ENCODE data around the gene SLC22A1.

Gene SLC22A1

DNA sequence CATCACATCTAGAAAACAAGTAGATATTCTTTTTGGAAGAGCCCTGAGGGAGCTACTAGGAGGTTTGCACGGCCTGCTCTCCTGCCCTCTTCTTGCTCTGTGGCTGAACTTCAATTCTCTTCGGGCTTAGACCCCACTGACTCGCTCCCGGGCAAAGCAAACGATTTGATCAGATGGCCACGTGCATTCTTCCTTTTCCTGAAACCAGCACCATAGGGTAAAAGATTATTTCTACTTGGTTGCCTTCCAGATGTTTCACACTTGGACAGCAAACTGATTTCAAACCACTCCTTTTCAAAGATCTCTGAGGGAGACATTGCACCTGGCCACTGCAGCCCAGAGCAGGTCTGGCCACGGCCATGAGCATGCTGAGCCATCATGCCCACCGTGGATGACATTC lies at the start of gene SLC22A1:
Gene SLC22A1 (plus strand): TSS at position 258 of the 400 bp plus-strand sequence. CDS start 121 bp downstream, at position 379.
- no peak for DNase-seq (ENCODE audit: low spot score)
- in situ Hi-C loops (cut with MboI; ENCODE audit: low sequenced_read_pairs, unreplicated experiment): no loop called here
- TF ChIP-seq, protein P1, sequence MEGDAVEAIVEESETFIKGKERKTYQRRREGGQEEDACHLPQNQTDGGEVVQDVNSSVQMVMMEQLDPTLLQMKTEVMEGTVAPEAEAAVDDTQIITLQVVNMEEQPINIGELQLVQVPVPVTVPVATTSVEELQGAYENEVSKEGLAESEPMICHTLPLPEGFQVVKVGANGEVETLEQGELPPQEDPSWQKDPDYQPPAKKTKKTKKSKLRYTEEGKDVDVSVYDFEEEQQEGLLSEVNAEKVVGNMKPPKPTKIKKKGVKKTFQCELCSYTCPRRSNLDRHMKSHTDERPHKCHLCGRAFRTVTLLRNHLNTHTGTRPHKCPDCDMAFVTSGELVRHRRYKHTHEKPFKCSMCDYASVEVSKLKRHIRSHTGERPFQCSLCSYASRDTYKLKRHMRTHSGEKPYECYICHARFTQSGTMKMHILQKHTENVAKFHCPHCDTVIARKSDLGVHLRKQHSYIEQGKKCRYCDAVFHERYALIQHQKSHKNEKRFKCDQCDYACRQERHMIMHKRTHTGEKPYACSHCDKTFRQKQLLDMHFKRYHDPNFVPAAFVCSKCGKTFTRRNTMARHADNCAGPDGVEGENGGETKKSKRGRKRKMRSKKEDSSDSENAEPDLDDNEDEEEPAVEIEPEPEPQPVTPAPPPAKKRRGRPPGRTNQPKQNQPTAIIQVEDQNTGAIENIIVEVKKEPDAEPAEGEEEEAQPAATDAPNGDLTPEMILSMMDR (IDR thresholded peaks at IDR 0.05; ENCODE audit: borderline replicate concordance, control extremely low read depth, extremely low read depth, insufficient read depth, missing control alignments): no peak

DNA sequence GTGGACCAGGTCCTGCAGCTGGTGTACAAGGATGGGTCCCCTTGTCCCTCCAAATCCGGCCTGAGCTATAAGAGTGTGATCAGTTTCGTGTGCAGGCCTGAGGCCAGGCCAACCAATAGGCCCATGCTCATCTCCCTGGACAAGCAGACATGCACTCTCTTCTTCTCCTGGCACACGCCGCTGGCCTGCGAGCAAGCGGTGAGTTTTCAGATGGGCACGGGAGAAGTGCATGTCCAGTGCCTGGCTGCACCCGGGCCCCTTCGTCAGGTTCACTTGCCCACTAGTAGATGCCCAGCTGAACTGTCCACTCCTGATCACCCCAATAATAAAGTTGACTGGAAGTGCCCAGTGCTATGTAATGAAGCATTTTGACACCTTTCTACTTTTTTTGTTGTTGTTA lies 48.3 kb upstream of the SLC22A1 start:
- in situ Hi-C loops (cut with MboI; ENCODE audit: low sequenced_read_pairs, unreplicated experiment): no loop called here
- no peak for DNase-seq (ENCODE audit: low spot score)
- TF ChIP-seq, protein P1 (IDR thresholded peaks at IDR 0.05; ENCODE audit: borderline replicate concordance, control extremely low read depth, extremely low read depth, insufficient read depth, missing control alignments): no peak

DNA sequence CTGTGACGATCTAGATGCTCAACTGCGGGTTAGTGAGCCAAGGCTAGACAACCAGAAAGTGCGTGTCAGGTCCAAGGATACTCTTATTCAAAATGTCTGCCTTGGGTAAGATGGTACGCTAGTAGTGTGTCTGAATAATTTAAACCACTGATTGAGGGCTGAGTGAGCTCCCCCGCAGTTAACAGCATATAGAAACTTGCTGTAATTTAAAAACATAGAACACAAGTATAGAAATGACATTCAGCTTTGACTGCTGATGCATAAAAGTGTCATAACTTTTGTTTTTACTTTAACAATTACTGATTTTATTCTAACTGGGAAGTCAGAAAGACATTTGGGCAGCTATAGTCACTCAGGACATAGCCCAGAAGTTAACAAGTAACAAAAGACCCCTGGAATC lies 45.6 kb upstream of the SLC22A1 start:
- DNase-seq (ENCODE audit: low spot score): peak; percentile 43
- in situ Hi-C loops (cut with MboI; ENCODE audit: low sequenced_read_pairs, unreplicated experiment): no loop called here
- TF ChIP-seq, protein P1 (IDR thresholded peaks at IDR 0.05; ENCODE audit: borderline replicate concordance, control extremely low read depth, extremely low read depth, insufficient read depth, missing control alignments): no peak

DNA sequence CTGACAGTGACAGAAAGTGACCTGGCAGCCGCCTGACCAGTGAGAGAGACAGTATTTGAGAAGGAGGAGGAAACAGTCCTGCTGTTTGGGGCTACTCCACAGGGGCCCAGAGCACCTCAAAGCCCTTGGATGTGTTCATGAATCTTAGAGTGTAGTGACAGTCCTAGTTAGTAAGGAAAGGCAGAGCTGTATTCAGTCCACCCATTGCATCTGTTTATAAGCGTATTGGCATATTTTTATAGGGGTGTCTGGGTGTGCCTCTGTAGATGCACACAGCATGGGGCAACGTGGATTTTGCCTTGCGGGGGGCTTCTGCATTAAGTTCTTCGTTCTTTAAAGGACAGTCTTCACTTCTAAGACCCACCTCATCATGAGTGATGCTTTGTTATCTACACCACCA lies 44.6 kb upstream of the SLC22A1 start:
- no peak for DNase-seq (ENCODE audit: low spot score)
- in situ Hi-C loops (cut with MboI; ENCODE audit: low sequenced_read_pairs, unreplicated experiment): no loop called here
- TF ChIP-seq, protein P1 (IDR thresholded peaks at IDR 0.05; ENCODE audit: borderline replicate concordance, control extremely low read depth, extremely low read depth, insufficient read depth, missing control alignments): no peak

DNA sequence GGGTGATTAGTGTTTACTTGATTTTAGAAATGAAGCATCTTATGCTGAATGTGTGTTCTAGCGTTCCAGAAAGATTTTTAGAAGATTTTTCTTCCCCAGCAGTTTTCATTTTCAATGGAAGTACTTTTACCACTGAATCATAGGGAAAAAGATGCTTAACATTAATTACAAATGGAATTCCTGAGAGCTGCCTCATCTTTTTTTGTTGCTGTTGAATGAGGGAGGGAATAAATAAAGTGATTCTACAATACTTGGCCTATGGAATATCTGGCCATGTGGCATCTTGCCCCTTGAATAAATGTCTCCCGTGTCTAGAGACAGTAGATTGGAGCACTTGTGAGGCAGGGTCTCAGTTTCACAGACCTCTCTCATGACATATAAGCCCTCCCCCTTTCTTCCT lies 44.1 kb upstream of the SLC22A1 start:
- in situ Hi-C loops (cut with MboI; ENCODE audit: low sequenced_read_pairs, unreplicated experiment): no loop called here
- TF ChIP-seq, protein P1 (IDR thresholded peaks at IDR 0.05; ENCODE audit: borderline replicate concordance, control extremely low read depth, extremely low read depth, insufficient read depth, missing control alignments): no peak
- DNase-seq (ENCODE audit: low spot score): no peak

DNA sequence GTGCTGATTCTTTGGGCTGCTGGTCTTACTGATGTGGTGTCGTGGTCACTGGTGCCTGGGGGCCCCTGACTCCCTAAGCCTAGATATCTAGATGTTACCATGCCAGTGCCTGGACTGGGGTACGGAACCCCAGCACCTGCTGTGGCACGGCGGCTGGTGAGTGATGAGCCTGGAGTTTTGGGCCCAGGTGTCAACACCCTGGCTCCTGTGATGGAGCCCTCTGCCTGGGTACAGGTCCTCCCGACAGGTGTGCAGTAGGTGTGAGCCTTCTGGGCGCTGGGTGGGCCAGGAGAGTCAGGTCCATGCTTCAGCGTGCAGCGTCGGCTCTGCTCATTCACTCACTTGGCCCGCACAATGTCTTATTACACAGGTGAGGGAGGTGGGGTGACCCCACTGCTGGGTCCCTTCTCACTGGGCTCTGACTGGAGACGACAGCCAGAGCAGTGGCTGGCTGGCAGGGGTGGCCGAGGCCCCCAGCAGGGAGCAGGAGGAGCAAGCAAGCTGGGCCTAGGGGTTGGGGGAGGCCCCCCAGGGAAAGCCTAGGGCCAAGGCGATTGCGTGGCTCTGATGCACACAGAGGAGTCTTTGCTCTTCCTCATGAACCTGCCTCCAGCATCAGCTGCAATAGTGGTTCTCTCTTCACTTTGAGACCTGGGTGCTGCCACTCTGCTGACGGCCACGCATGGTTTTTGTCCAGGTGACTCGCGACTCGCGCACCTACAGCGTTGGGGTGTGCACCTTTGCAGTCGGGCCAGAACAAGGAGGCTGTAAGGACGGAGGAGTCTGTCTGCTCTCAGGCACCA lies 42.5 kb upstream of the SLC22A1 start:
- in situ Hi-C loops (cut with MboI; ENCODE audit: low sequenced_read_pairs, unreplicated experiment): no loop called here
- TF ChIP-seq, protein P1 (IDR thresholded peaks at IDR 0.05; ENCODE audit: borderline replicate concordance, control extremely low read depth, extremely low read depth, insufficient read depth, missing control alignments): no peak
- DNase-seq (ENCODE audit: low spot score): no peak
